Fibroblast of pulmonary artery (primary cell): ENCODE measurements around the gene PHF24.

Experiments used
- DNase-seq: peaks from one replicate; pipeline ENCODE4 v3.0.0-alpha.2; 2010; ENCODE audit warnings: low read depth
- H3K4me3 ChIP-seq: replicated peaks from 2 replicates; pipeline ENCODE4 v1.5.1; 2011; ENCODE audit warnings: low read depth, mild to moderate bottlenecking, control low read depth, low read length, moderate library complexity
- TF ChIP-seq, protein P1 (sequence below): IDR thresholded peaks from 2 replicates; pipeline ENCODE4 v1.5.1; 2011; ENCODE audit warnings: mild to moderate bottlenecking, control low read depth, low read length, inconsistent platforms; ENCODE audit errors: missing control alignments

The PHF24 gene

GRCh38 chr9:35028341-35028740, 70.3 kb downstream of the PHF24 start:
- no peak for DNase-seq
- no peak overlapping the region for H3K4me3 ChIP-seq
- TF ChIP-seq, protein P1, sequence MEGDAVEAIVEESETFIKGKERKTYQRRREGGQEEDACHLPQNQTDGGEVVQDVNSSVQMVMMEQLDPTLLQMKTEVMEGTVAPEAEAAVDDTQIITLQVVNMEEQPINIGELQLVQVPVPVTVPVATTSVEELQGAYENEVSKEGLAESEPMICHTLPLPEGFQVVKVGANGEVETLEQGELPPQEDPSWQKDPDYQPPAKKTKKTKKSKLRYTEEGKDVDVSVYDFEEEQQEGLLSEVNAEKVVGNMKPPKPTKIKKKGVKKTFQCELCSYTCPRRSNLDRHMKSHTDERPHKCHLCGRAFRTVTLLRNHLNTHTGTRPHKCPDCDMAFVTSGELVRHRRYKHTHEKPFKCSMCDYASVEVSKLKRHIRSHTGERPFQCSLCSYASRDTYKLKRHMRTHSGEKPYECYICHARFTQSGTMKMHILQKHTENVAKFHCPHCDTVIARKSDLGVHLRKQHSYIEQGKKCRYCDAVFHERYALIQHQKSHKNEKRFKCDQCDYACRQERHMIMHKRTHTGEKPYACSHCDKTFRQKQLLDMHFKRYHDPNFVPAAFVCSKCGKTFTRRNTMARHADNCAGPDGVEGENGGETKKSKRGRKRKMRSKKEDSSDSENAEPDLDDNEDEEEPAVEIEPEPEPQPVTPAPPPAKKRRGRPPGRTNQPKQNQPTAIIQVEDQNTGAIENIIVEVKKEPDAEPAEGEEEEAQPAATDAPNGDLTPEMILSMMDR, result no peak

DNA sequence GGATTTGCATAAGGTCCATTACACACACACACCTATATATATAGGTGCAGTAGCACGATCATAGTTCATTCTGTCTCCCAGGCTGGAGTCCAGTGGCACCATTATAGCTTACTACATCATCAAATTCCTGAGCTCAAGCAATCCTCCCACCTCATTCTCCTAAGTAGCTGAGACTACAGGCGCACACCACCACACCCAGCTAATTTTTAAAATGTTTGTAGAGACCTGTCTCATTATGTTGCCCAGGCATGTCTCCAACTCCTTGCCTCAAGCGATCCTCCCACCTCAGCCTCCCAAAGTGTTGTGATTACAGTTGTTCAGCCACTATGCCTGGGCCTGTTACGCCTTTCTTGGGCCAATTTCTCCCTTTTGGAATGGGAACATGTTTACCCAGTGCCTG, 71.2 kb downstream of the PHF24 start:
- DNase-seq, result no peak
- TF ChIP-seq, protein P1, result no peak
- no peak overlapping the region for H3K4me3 ChIP-seq

DNA sequence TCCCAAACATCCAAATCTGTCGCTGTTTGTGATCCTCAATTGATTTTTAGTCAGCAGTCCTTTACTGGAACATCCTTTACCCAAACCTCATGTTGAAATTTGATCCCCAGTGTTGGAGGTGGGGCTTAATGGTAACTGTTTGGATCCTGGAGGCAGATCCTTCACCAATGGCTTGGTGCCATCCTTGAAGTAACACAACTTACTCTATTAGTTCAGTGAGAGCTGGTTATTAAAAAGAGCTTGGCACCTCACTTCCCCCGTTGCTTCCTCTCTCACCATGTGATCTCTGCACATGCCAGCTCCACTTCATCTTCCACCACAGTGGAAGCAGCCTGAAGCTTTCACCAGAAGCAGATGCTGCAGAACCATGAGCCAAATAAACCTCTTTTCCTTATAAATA, 71.8 kb downstream of the PHF24 start:
- TF ChIP-seq, protein P1, result no peak
- H3K4me3 ChIP-seq, result no peak overlapping the region
- no peak for DNase-seq
